GM10248 (cell line): ENCODE data around the gene DNAJC8.

Experiments used
- CTCF ChIA-PET: fragments of 300-600 bp; sonication (Branson Sonifier 250); formaldehyde crosslinking; extraction: SDS; loops from one replicate; lab custom pipeline; 2021; ENCODE audit warnings: antibody characterized with exemption; lab: Yijun Ruan, JAX
- POLR2A ChIA-PET: fragments of 350-650 bp; sonication (Branson Sonifier 250); formaldehyde crosslinking; extraction: SDS; loops from one replicate; lab custom pipeline; 2020; ENCODE audit warnings: antibody characterized with exemption; lab: Yijun Ruan, JAX
- DNase-seq: peaks from one replicate; pipeline ENCODE4 v3.0.0; 2012; ENCODE audit errors: extremely low spot score
- TF ChIP-seq, protein P1 (sequence below): IDR thresholded peaks from 2 replicates; pipeline ENCODE4 v1.5.1; 2012; ENCODE audit warnings: mild to moderate bottlenecking, low read depth; ENCODE audit errors: extremely low read depth, missing control alignments, control extremely low read depth

Gene DNAJC8

DNA sequence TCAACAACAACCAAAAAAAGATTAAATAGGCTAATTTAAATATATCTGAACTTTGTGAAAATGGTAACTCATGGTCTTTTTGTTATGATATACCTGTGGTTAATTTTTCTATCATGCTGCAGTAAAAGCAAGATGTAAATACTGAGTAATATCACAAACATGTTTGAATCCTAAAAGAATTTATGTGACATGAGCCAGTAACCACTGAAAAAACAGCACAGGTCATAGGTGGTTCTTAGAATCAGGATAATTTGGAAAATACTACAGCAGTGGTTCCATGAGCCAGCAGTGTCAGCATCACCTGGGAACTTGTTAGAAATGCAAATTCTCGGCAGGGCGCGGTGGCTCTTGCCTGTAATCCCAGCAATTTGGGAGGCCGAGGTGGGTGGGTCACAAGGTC is 7.2 kb upstream of the DNAJC8 start:
- TF ChIP-seq, protein P1, sequence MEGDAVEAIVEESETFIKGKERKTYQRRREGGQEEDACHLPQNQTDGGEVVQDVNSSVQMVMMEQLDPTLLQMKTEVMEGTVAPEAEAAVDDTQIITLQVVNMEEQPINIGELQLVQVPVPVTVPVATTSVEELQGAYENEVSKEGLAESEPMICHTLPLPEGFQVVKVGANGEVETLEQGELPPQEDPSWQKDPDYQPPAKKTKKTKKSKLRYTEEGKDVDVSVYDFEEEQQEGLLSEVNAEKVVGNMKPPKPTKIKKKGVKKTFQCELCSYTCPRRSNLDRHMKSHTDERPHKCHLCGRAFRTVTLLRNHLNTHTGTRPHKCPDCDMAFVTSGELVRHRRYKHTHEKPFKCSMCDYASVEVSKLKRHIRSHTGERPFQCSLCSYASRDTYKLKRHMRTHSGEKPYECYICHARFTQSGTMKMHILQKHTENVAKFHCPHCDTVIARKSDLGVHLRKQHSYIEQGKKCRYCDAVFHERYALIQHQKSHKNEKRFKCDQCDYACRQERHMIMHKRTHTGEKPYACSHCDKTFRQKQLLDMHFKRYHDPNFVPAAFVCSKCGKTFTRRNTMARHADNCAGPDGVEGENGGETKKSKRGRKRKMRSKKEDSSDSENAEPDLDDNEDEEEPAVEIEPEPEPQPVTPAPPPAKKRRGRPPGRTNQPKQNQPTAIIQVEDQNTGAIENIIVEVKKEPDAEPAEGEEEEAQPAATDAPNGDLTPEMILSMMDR = no peak
- ChIA-PET CTCF (no interaction called here), POLR2A (interaction anchor here (0.6 to 0.7 kb wide), 2 partner anchors 34 to 246 kb away, joined by 3 to 6 read pairs; no protein-coding TSS in a partner anchor)
- no peak for DNase-seq

DNA sequence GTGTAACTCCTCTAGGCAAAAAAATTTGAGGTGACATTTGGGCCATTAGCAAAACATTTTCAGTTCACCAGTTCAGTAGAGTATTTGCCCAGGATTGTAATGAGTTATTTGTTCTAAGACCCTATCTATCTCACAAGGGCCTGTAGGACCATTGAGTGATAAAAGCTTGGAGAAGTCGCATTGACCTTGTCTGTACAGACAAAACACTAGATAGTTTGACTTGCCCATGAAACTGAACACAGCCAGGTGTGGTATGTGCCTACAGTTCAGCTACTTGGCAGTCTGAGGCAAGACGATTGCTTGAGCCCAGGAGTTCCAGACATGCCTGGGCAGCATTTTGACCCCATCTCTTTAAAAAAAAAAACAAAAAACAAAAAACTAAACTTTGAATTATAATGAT is 6.2 kb upstream of the DNAJC8 start:
- no peak for DNase-seq
- POLR2A ChIA-PET = no interaction called here
- TF ChIP-seq, protein P1 = no peak
- CTCF ChIA-PET = interaction anchor here (6.4 kb wide), 1 partner anchor 10 kb away, joined by 63 read pairs; no protein-coding TSS in a partner anchor

DNA sequence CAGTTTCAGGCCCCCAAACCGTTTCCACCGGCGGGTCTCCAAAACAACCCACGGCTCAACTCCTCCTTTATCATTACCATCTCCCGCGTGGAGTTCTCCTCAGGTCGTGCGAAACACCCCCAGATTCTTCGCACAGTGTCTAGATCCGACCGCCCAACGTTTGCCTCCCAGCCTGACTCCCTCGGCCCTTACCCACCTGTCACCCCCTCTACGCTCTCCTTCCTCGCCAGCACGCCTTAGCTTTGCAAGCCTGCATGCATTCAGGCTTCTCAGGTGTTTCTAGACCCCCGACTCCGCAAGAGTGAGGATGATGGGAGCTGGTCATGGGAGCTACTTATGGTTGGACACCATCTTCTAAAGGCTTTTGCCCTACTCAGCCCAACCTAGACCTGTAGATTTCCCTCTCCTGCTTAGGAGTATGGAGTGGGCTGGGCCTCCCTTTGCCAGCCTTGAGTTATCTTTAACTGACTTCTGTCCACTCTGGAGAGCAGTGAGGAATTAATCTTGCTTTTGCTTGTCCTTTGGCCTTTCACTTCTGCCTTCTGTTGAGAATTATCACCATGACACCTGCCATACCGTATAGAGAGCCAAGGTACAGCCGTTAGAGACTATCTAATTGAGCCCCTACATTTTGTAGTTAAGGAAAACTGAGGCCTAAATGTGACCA is 4.0 kb upstream of the DNAJC8 start:
- CTCF ChIA-PET = interaction anchor here (1.1 to 6.4 kb wide), 4 partner anchors 10 to 123 kb away, joined by 3 to 63 read pairs (median 6); no protein-coding TSS in a partner anchor
- POLR2A ChIA-PET = interaction anchor here (0.6 to 1.1 kb wide), 3 partner anchors 339 to 406 kb away, joined by 3 to 14 read pairs (median 13); no protein-coding TSS in a partner anchor
- TF ChIP-seq, protein P1 = no peak
- no peak for DNase-seq

DNA sequence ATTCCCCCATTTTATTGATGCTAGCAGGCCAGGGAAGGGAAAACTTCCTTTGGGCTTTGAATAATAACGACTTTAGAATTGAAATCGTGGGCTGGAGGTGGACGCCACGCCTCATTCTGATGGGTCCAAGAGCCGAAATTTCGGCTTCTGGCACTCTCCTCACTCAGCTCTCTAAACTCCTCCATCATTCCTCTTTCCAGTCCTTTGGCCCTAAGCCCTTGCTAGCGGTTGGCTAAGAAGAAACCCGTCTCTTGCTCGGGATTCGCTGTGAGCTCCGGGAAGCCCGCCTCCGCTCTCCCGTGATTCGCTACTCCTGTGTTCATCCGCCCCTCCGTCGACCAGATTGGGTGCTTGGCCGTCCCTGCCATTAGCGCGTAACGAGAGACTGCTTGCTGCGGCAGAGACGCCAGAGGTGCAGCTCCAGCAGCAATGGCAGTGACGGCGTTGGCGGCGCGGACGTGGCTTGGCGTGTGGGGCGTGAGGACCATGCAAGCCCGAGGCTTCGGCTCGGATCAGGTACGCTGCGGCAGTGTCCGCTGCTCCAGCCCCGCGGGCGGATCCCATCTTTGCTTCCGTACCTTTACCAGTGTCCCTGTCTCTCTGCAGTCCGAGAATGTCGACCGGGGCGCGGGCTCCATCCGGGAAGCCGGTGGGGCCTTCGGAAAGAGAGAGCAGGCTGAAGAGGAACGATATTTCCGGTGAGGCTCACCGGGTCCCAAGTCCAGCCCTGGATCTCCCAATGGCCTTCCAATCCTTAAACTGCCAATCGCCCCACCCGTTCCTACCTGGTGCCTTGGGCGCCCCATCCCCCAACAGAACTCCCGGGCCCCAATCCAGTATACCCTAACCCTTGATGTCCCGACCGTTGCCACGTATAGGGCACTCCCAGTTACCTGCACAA is 3.2 kb upstream of the DNAJC8 start, which contains the start of gene ATP5IF1:
Gene ATP5IF1, plus strand, starts transcription at position 370 of the 901 bp plus-strand sequence. Its CDS starts 60 bp downstream, at position 430.
- TF ChIP-seq, protein P1 = no peak
- peak; percentile 99 for DNase-seq
- CTCF ChIA-PET = interaction anchor here (1.2 to 6.4 kb wide), 4 partner anchors 8 to 124 kb away, joined by 3 to 63 read pairs (median 6); no protein-coding TSS in a partner anchor
- POLR2A ChIA-PET = interaction anchor here (0.6 to 2.5 kb wide), 6 partner anchors 9 to 407 kb away, joined by 3 to 25 read pairs (median 9); partner anchors contain the start of gene TAF12

DNA sequence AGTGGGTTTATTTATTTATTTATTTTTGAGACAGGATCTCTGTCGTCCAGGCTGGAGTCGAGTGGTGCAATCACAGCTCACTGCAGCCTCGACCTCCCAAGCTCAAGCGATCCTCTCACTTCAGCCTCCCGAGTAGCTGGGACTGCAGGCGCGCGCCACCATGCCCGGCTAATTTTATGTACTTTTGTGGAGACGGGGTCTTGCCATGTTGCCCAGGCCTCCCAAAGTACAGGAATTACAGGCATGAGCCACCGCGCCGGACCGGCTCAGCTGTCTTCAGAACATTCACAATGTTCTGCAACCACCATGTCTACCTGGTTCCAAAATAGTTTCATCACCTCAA is 406 bp upstream of the DNAJC8 start:
- ChIA-PET POLR2A (no interaction called here), CTCF (interaction anchor here (6.4 kb wide), 1 partner anchor 16 kb away, joined by 63 read pairs; no protein-coding TSS in a partner anchor)
- TF ChIP-seq, protein P1 = no peak
- DNase-seq = no peak

DNA sequence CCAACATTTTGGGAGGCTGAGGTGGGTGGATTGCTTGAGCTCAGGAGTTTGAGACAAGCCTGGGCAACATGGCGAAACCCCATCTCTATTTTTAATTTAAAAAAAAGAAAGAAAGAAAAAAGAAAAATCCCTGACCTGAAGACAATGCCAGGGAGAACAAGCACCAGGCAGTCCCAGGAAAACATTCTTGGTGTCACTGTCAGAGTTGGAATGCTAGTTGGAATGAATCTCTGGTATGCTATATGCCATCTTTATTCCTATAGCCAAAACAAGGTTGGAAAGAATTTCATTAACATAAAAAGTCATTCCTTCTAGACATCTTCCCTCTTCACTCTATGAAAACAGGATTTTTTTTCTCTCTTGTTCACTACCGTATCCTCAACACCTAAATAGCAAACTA is 2.8 kb downstream of the DNAJC8 start:
- ChIA-PET POLR2A (no interaction called here), CTCF (interaction anchor here (2.9 kb wide), 1 partner anchor 21 kb away, joined by 9 read pairs; no protein-coding TSS in a partner anchor)
- TF ChIP-seq, protein P1 = no peak
- no peak for DNase-seq
